AG04449 (cell line): Measurements from ENCODE around the gene RBM8A.
"Not testable (repeated sequence)": the region's sequence is repeated elsewhere in the genome, so short reads cannot be mapped to it uniquely, and the experiment has no call there.

Source experiments
- CTCF ChIA-PET: fragments of 350-600 bp; formaldehyde crosslinking; extraction: SDS; loops from one replicate; lab custom pipeline; 2021; ENCODE audit warnings: antibody characterized with exemption; lab: Yijun Ruan, JAX
- POLR2A ChIA-PET: fragments of 400-600, 350-600 bp; formaldehyde crosslinking; extraction: SDS; loops from one replicate; lab custom pipeline; 2020; ENCODE audit warnings: antibody characterized with exemption, inconsistent platforms; lab: Yijun Ruan, JAX
- DNase-seq: peaks from one replicate; pipeline ENCODE4 v3.0.0-alpha.2; 2010; ENCODE audit warnings: low read depth, low spot score
- H3K4me3 ChIP-seq: 2 replicates; pipeline ENCODE4 v1.5.1; 2011; ENCODE audit warnings: low read depth, mild to moderate bottlenecking, control low read depth, low read length
- CTCF ChIP-seq: IDR thresholded peaks from one replicate; pipeline ENCODE4 v1.5.1; 2011; ENCODE audit warnings: mild to moderate bottlenecking, moderate library complexity, low read length, control low read depth, inconsistent platforms; ENCODE audit not compliant: insufficient read depth; ENCODE audit errors: missing control alignments

The RBM8A gene

DNA sequence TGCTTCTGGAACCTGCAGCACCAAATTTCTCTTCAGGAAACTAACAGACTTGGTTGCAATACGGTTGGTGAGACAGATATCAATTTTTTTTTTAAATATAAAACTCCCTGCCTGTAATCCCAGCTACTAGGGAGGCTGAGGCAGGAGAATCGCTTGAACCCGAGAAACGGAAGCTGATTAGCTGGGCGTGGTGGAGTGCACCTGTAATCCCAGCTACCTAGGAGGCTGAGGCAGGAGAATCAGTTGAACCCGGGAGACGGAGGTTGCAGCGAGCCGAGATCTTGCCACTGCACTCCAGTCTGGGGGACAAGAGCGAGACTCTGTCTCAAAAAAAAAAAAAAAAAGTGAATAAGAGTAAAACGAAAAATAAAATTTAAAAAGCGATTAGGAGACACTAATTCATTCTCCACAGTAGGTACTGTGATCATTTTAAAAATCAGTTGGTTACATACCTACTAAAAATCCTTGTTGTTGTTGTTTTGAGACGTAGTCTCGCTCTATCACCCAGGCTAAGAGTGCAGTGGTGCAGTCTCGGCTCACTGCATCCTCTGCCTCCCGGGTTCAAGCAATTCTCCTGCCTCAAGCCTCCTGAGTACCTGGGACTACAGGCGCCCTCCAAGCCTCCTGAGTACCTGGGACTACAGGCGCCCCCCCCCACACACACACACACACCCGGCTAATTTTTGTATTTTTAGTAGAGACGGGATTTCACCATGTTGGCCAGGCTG is 796 bp upstream of the RBM8A start:
- DNase-seq: no peak
- CTCF ChIA-PET: interaction anchor here (0.6 to 3.8 kb wide), 16 partner anchors 9 to 88 kb away, joined by 3 to 33 read pairs (median 5); partner anchors contain the start of genes ANKRD34A, ITGA10, LIX1L and NUDT17
- peak overlapping the region; percentile 87 for H3K4me3 ChIP-seq
- POLR2A ChIA-PET: interaction anchor here (0.6 to 1.7 kb wide), 9 partner anchors 9 to 124 kb away, joined by 3 to 8 read pairs (median 4); partner anchors contain the start of genes LIX1L, PEX11B and PIAS3
- no peak for TF ChIP-seq CTCF

DNA sequence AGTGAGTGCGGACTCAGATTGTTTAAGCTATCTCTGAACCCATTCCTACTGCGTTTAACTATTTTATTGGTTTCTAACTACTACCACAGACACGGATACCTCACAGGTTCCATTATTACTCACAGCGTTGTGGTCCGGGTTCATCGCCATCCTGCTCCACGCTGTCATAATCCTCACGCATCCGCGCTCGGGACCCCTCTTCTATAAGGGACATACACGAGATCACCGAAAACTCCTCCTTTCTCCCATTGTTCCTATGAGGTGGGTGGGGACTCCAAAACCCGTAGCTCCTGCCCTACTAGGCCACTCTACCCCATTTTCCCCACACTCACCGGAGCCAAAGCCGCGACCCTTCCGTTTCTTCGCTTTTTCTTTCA is 610 bp downstream of the RBM8A start:
- H3K4me3 ChIP-seq: peak overlapping the region; percentile 87
- ChIA-PET CTCF (interaction anchor here (0.5 to 3.8 kb wide), 15 partner anchors 10 to 110 kb away, joined by 3 to 33 read pairs (median 5); partner anchors contain the start of genes ITGA10, LIX1L, NUDT17 and PIAS3), POLR2A (interaction anchor here (0.6 to 1.7 kb wide), 8 partner anchors 8 to 227 kb away, joined by 3 to 8 read pairs (median 4); partner anchors contain the start of genes ANKRD34A, LIX1L, PEX11B and POLR3GL)
- TF ChIP-seq CTCF: no peak
- DNase-seq: no peak

DNA sequence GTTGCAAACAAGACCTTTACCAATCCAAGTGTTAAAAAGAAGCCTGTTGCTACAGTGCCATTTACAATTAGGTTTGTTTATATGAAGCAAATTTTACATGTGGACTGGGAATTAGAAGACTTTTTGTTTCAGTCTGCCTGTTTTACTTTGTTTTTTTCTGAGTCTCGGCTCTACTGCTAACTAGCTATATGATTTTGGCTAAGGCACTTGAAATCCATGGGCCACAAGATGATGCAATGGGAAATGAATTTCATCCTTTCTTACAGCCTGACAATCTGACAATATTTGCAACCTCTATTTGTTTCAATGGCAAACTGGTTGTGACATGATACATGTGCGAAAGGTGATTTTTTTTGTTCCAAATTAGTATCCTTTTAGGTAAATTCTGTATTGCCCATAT is 5.0 kb downstream of the RBM8A start:
- no peak overlapping the region for H3K4me3 ChIP-seq
- POLR2A ChIA-PET: no interaction called here
- TF ChIP-seq CTCF: no peak
- CTCF ChIA-PET: interaction anchor here (0.9 to 1.8 kb wide), 4 partner anchors 12 to 85 kb away, joined by 3 to 16 read pairs (median 4); partner anchors contain the start of genes ITGA10 and NUDT17
- DNase-seq: no peak

- POLR2A ChIA-PET, DNase-seq, H3K4me3 ChIP-seq: not testable (repeated sequence)
- CTCF ChIA-PET: interaction anchor here (2.2 to 2.8 kb wide), 2 partner anchors 10 to 11 kb away, joined by 5 to 16 read pairs; partner anchors contain the start of gene ITGA10
Measured at GRCh38 chr1:145920297-145920696, 7.0 kb downstream of the RBM8A start.

DNA sequence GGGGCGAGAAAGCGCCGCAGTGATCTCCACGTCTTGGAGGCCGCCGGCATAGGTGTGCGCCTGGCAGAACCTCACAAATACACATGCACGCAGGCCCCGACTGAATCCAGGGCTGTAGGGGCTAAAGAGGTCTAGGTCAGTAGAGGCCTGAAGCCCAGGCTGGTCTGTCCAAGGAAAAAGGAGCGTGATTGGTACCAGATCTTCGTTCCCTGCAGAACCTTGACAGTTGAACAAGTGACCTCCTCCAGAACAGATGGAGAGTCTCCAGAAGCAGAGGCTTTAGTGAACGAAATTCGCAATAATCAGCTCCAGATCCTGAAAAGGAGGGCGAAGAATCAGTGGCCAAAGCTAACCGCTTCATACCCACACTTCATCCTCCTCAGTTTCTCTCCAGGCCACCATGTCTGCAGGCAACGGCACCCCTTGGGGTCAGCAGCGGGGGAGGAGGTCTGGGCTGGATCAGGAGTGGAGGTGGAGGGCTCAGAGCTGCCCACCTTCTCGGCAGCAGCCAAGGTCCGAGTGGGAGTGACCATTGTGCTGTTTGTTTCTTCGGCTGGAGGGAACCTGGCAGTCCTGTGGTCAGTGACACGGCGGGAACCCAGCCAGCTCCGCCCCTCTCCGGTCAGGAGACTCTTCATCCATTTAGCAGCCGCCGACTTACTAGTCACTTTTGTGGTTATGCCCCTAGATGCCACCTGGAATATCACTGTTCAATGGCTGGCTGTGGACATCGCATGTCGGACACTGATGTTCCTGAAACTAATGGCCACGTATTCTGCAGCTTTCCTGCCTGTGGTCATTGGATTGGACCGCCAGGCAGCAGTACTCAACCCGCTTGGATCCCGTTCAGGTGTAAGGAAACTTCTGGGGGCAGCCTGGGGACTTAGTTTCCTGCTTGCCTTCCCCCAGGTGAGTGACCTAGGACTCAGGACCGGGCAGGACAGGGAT is 8.0 kb downstream of the RBM8A start:
- ChIA-PET CTCF (interaction anchor here (0.8 to 16.0 kb wide), 7 partner anchors 9 to 73 kb away, joined by 3 to 469 read pairs (median 5); partner anchors contain the start of genes ANKRD35, ITGA10 and NUDT17), POLR2A (interaction anchor here (0.6 to 2.0 kb wide), 6 partner anchors 8 to 60 kb away, joined by 3 to 7 read pairs (median 4); partner anchors contain the start of genes ANKRD34A, PIAS3, POLR3GL and RBM8A)
- DNase-seq: no peak
- no peak for TF ChIP-seq CTCF
- H3K4me3 ChIP-seq: peak overlapping the region; percentile 95
